Measurements from ENCODE around the gene P2RY1. TPM values are rescaled to one million over a fixed set of nuclear protein-coding genes. Genes with fewer than 3 reads are reported as not detected.

Gene P2RY1
- total RNA-seq, 1 experiment from 2014 or later: 0.07 TPM

DNA sequence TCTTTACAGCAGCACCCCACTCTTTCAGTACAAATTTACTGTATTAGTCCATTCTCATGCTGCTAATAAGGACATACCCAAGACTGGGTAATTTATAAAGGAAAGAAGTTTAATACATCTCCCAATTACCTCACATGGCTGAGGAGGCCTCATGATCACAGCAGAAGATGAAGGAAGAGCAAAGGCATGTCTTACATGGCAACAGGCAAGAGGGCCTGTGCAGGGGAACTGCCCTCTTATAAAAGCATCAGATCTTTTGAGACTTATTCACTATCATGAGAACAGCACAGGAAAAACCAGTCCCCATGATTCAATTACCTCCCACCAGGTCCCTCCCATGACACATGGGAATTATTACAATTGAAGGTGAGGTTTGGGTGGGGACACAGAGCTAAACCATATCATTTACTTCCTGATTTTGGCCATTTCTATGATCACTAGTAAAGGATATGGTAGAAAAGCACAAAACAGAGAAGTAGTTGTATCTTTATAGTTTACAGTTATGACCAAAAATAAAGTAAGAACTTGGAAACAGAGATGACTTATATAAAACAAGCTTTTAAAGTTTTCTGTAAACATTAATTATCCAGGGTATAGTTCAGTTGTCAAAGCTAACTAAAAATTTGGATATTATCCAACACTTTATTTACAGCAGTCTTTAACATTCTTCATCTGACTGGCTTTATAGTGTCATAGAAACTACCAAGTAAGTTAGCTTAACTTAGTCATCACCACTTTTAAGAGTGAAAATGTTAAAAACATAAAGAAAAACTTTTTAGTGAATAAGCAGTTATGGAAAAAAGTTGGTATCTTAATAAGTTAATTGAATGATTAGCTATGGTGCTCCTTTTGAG is 40.2 kb downstream of the P2RY1 start:
- in situ Hi-C loops (cut with HindIII; ENCODE audit: low pct_unique_long_range_greater_than_20kb, low sequenced_read_pairs): no loop called here
- DNase-seq (ENCODE audit: low read depth): no peak

DNA sequence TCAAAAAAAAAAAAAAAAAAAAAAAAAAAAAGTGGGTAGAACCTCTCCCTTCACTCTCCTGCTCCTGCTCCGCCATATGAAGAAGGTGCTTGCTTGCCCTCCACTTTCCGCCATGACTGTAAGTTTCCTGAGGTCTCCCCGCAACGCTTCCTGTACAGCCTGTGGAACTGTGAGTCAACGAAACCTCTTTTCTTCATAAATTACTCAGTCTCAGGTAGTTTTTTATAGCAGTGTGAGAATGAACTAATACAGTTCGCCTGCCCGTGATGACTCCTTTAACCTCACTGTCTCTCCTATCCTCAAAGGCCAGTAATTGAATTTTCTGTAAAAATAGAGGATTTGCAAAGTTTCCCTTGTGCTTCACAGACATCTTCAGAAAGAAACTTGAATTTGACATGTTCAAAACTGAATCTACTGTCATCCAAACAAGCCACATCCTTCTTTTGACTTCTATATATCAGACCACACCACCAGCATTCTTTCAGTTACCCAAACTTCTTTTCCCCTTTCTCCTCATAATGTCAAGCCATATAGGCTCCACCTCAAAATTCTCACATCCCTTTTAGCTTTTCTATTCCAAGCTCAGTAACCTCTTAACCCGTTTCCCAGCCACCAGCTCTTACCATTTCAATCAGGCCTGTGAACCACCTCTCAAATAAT is 44.3 kb downstream of the P2RY1 start:
- in situ Hi-C loops (cut with HindIII; ENCODE audit: low pct_unique_long_range_greater_than_20kb, low sequenced_read_pairs): no loop called here
- DNase-seq (ENCODE audit: low read depth): no peak

DNA sequence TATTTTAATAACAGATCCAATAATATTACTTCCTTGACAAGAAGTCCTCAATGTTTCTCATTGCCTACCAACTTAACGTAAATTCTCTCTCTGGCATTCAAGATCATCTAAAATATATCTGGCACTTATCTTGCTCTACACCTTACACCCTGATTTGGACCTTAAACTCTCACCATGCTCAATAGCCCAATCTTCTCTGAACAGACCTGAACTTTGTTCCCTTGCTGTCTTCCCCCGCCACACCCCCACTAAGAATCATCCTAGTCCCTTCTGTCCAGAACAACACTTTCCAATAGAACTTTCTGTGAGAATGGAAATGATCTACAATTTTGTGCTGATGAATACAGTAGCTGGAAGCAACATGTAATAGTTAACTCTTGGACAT is 44.9 kb downstream of the P2RY1 start:
- no peak for DNase-seq (ENCODE audit: low read depth)
- in situ Hi-C loops (cut with HindIII; ENCODE audit: low pct_unique_long_range_greater_than_20kb, low sequenced_read_pairs): no loop called here

GRCh38 chr3:152885076-152885475 is 50.1 kb downstream of the P2RY1 start:
- no peak for DNase-seq (ENCODE audit: low read depth)
- in situ Hi-C loops (cut with HindIII; ENCODE audit: low pct_unique_long_range_greater_than_20kb, low sequenced_read_pairs): no loop called here

All from Caki2 (cell line).